Stomach (tissue), 9 donors: ENCODE results near the gene AGMAT. TPM values are rescaled to one million over a fixed set of nuclear protein-coding genes. Genes with fewer than 3 reads are reported as not detected.

ENCODE experiments used
- DNase-seq, 2 donors: peaks; one replicate each; pipeline versions ENCODE4 v3.0.0 to v3.0.0-alpha.2; 2013 to 2019
- H3K27ac ChIP-seq, 5 donors: fragments of 200-600 bp in 4 of 5; sonication (generic) in 4 of 5; one replicate each; pipeline ENCODE4 v1.5.1; 2013 to 2019; ENCODE audit warnings: mild to moderate bottlenecking in 1 of 5, moderate library complexity in 1 of 5
- H3K27me3 ChIP-seq, 3 donors: fragments of 200-600 bp; sonication (generic); one replicate each; pipeline ENCODE4 v1.5.1; 2017 to 2019; ENCODE audit warnings: mixed run types in 1 of 3
- H3K36me3 ChIP-seq, 4 donors: fragments of 200-600 bp; sonication (generic); 1 replicate in 3 of 4; 2 replicates in 1 of 4; pipeline ENCODE4 v1.5.1; 2016 to 2019
- H3K4me1 ChIP-seq, 4 donors: fragments of 200-600 bp; sonication (generic); one replicate each; pipeline ENCODE4 v1.5.1; 2016 to 2019
- H3K4me3 ChIP-seq, 4 donors: fragments of 200-600 bp; sonication (generic) in 3 of 4; one replicate each; pipeline ENCODE4 v1.5.1; 2016 to 2019; ENCODE audit warnings: mild to moderate bottlenecking in 1 of 4
- H3K9me3 ChIP-seq, 4 donors: fragments of 200-600 bp; sonication (generic); one replicate each; pipeline ENCODE4 v1.5.1; 2016 to 2019
- EP300 ChIP-seq: sonication (generic); formaldehyde crosslinking; IDR thresholded peaks from one replicate; pipeline ENCODE4 v1.6.1; 2017; ENCODE audit warnings: antibody characterized with exemption
- POLR2A ChIP-seq, 4 donors: fragments of 450-650 bp; IDR thresholded peaks; one replicate each; pipeline ENCODE4 v1.6.1; 2016; ENCODE audit warnings: antibody characterized with exemption in 4 of 4, control low read depth in 2 of 4, mild to moderate bottlenecking in 1 of 4, moderate library complexity in 1 of 4
- POLR2AphosphoS5 ChIP-seq, 3 donors: sonication (generic); formaldehyde crosslinking; IDR thresholded peaks; one replicate each; pipeline ENCODE4 v1.6.1; 2016; ENCODE audit warnings: antibody characterized with exemption in 3 of 3
- WGBS, 5 donors: extraction: QIAGEN DNeasy Blood & Tissue Kit in 3 of 5; methylation state at CpG; one replicate each; pipeline versions ENCODE4 v1.1.5 to v1.1.7; 2013 to 2018; 5-methylcytosine and 5-hydroxymethylcytosine counted together
- intact Hi-C: fragments of 100-400 bp; cut with DNase I; formaldehyde crosslinking; loops from one replicate; pipeline ENCODE4 v1.15.1; 2023; ENCODE audit warnings: low total_unique reads
- polyA plus RNA-seq, 3 donors: library from polyadenylated mRNA; stranded (reverse); fragments of 200-250 nt; gene quantifications; one replicate each; pipeline ENCODE4 v1.2.3, GENCODE V29; 2013
- total RNA-seq, 5 donors: library from RNA; depleted of rRNA; stranded (reverse); fragments of >200 nt; gene quantifications; one replicate each; pipeline versions ENCODE4 v1.1.0 to v1.2.3, GENCODE V29; 2014 to 2016
- TF ChIP-seq, protein P1 (sequence below), 7 experiments: fragments of 450-650 bp in 4 of 7; fragments of 200-600 bp in 3 of 7; sonication (generic) in 3 of 7; IDR thresholded peaks; one replicate each; pipeline ENCODE4 v1.5.1; 2016 to 2019; ENCODE audit warnings: antibody characterized with exemption in 7 of 7, control low read depth in 2 of 7, mild to moderate bottlenecking in 1 of 7
- donor health status: healthy with polysubstance abuse.
- donor health status: Bipolar disorder and iron deficiency.
- donor health status: healthy.

The AGMAT gene
- total and polyA plus RNA-seq, 8 donors: 0.14 to 9.8 (median 0.51) TPM; not detected in 2

GRCh38 chr1:15540186-15540585 is 44.7 kb downstream of the AGMAT start:
- peaks cover 62 to 100% (median 100%) of the 10 kb centered on the region in 4 donors for H3K36me3 ChIP-seq
- no peaks in the 10 kb centered on the region for H3K27me3 ChIP-seq
- WGBS, 5 donors: 91 to 94% (median 91%) methylated on average over 8 of the region's 8 CpGs
- no peak overlapping the region for H3K27ac ChIP-seq
- no peaks in the 10 kb centered on the region for H3K9me3 ChIP-seq
- TF ChIP-seq POLR2AphosphoS5 (IDR thresholded peaks at IDR 0.05): no peak
- no peak for TF ChIP-seq POLR2A (IDR thresholded peaks at IDR 0.05)
- TF ChIP-seq, protein P1, sequence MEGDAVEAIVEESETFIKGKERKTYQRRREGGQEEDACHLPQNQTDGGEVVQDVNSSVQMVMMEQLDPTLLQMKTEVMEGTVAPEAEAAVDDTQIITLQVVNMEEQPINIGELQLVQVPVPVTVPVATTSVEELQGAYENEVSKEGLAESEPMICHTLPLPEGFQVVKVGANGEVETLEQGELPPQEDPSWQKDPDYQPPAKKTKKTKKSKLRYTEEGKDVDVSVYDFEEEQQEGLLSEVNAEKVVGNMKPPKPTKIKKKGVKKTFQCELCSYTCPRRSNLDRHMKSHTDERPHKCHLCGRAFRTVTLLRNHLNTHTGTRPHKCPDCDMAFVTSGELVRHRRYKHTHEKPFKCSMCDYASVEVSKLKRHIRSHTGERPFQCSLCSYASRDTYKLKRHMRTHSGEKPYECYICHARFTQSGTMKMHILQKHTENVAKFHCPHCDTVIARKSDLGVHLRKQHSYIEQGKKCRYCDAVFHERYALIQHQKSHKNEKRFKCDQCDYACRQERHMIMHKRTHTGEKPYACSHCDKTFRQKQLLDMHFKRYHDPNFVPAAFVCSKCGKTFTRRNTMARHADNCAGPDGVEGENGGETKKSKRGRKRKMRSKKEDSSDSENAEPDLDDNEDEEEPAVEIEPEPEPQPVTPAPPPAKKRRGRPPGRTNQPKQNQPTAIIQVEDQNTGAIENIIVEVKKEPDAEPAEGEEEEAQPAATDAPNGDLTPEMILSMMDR (IDR thresholded peaks at IDR 0.05): no peak
- TF ChIP-seq EP300: no peak
- DNase-seq: no peak
- intact Hi-C loops: no loop called here
- no peak overlapping the region for H3K4me3 ChIP-seq
- H3K4me1 ChIP-seq: no peaks in the 10 kb centered on the region

GRCh38 chr1:15538771-15539170 is 46.1 kb downstream of the AGMAT start:
- WGBS, 5 donors: 64 to 82% (median 71%) methylated on average over 6 of the region's 6 CpGs
- peaks cover 49 to 100% (median 99%) of the 10 kb centered on the region in 4 donors for H3K36me3 ChIP-seq
- H3K9me3 ChIP-seq: no peaks in the 10 kb centered on the region
- H3K27me3 ChIP-seq: no peaks in the 10 kb centered on the region
- intact Hi-C loops: no loop called here
- no peaks in the 10 kb centered on the region for H3K4me1 ChIP-seq
- no peak overlapping the region for H3K27ac ChIP-seq
- H3K4me3 ChIP-seq: no peak overlapping the region
- peak in 1 of 2 donors; percentile 23 for DNase-seq
- TF ChIP-seq, protein P1 (IDR thresholded peaks at IDR 0.05): no peak
- TF ChIP-seq EP300: no peak
- no peak for TF ChIP-seq POLR2A (IDR thresholded peaks at IDR 0.05)
- no peak for TF ChIP-seq POLR2AphosphoS5 (IDR thresholded peaks at IDR 0.05)

DNA sequence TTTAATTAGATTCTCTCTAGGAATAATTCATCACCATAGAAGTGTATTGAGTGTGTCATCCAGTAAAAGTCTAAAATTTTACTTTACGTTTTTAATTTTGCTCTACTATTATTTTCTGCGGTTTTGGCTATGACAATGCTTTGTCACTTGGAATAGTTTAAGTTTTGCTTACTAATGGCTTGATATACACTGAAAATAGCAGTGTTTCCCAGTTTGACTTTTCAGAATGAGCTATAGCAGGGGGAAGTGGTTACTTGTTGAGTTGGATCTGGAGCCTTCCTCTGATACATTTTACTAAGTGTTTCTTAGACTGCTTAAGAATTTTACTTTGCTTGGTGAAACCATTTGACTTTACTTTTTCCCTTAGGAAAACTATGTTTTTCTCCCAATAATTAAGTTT is 53.2 kb downstream of the AGMAT start:
- intact Hi-C loops: no loop called here
- no peaks in the 10 kb centered on the region for H3K27me3 ChIP-seq
- whole genome bisulfite sequencing, 5 donors: 65 to 86% (median 78%) methylated on average over 2 of the region's 2 CpGs
- H3K36me3 ChIP-seq: peaks cover 3 to 51% (median 45%) of the 10 kb centered on the region in 4 donors
- H3K27ac ChIP-seq: no peak overlapping the region
- no peak overlapping the region for H3K4me3 ChIP-seq
- TF ChIP-seq POLR2AphosphoS5 (IDR thresholded peaks at IDR 0.05) (no peak), POLR2A (IDR thresholded peaks at IDR 0.05) (no peak), EP300 (no peak)
- TF ChIP-seq, protein P1 (IDR thresholded peaks at IDR 0.05): no peak
- H3K4me1 ChIP-seq: peaks cover 8 to 20% (median 16%) of the 10 kb centered on the region in 4 donors
- no peak for DNase-seq
- no peaks in the 10 kb centered on the region for H3K9me3 ChIP-seq

DNA sequence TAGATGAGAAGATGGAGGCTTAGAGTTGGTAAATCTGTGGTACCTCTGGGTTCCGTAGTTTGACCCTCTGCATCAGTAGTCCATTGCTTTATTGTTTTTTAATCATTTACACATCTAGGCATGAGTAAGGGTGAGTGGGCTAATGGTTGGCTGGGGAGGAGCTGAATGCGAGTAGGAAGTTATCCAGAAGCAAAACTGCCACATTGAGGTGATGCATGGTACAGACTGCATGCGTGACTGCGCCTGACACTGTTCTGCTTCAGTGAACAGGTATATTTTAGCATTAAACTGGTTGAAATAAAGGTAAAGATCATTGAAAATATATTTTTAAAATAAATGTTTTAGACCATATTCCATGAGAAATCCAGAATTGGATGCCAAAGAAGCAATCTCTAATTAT is 53.8 kb downstream of the AGMAT start:
- H3K9me3 ChIP-seq: no peaks in the 10 kb centered on the region
- TF ChIP-seq POLR2AphosphoS5 (IDR thresholded peaks at IDR 0.05) (no peak), POLR2A (IDR thresholded peaks at IDR 0.05) (no peak), EP300 (no peak)
- TF ChIP-seq, protein P1 (IDR thresholded peaks at IDR 0.05): no peak
- intact Hi-C loops: no loop called here

More for the DNA sequence above, 53.8 kb downstream of the AGMAT start:
- H3K27ac ChIP-seq: no peak overlapping the region
- no peak for DNase-seq
- peaks cover 0 to 45% (median 39%) of the 10 kb centered on the region in 4 donors for H3K36me3 ChIP-seq
- WGBS, 5 donors: 91 to 98% (median 94%) methylated on average over 4 of the region's 4 CpGs
- no peaks in the 10 kb centered on the region for H3K27me3 ChIP-seq
- peaks cover 10 to 24% (median 20%) of the 10 kb centered on the region in 4 donors for H3K4me1 ChIP-seq
- no peak overlapping the region for H3K4me3 ChIP-seq
